Left forelimb (tissue), 1 donor: ENCODE results near the gene ZNF248.
"Not testable (repeated sequence)": the region's sequence is repeated elsewhere in the genome, so short reads cannot be mapped to it uniquely, and the experiment has no call there.

ENCODE experiments used
- DNase-seq: peaks from one replicate; pipeline ENCODE4 v3.0.0-alpha.2; 2018; ENCODE audit warnings: low spot score

Gene ZNF248

DNA sequence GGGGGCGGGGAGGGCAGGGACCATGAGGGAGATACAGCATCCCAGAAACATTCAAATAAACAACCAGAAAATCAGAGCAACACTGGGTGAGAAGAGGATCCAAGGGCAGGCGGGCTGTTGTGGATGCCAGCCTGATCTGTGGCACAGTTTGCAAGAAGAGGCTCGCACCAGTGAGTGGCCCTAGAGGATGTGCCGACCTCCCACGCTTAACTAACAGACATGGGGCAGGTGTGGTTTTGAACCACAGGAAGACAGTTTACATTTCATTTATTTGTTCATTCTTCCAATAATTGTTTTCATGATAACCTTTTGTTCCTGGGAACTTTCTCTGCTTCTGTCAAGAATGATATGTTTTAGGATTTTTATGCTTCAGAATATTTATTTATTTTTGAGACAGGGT lies 115.6 kb downstream of the ZNF248 start:
- no peak for DNase-seq

DNA sequence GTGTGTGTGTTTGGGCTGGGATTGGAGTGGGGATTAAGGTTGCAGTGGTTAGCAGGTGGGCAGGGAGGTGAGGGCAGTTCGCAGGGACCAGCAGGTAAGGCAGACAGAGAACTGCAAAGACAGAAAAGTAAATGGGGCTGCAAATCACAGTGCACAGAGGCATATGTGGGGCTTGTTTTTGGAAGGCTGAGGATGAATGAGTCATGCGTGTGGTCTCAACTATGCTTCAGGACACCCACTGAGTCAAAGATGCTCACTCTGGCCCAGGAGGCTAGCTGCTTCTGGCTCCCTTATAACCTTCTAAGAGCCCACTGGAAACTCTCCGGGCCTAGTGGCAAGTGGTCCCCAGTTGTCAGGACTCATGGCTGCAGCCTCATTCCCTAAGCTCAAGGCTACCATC lies 118.2 kb downstream of the ZNF248 start:
- DNase-seq, result no peak

DNA sequence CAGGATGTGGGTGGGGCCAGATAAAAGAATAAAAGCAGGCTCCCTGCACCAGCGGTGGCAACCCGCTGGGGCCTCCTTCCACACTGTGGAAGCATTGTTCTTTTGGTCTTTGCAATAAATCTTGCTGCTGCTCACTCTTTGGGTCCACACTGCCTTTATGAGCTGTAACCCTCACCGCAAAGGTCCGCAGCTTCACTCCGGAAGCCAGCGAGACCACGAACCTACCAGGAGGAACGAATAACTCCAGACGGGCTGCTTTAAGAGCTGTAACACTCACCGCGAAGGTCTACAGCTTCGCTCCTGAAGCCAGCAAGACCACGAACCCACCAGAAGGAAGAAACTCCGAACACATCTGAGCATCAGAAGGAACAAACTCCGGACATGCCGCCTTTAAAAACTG lies 119.2 kb downstream of the ZNF248 start:
- not testable (repeated sequence) for DNase-seq

DNA sequence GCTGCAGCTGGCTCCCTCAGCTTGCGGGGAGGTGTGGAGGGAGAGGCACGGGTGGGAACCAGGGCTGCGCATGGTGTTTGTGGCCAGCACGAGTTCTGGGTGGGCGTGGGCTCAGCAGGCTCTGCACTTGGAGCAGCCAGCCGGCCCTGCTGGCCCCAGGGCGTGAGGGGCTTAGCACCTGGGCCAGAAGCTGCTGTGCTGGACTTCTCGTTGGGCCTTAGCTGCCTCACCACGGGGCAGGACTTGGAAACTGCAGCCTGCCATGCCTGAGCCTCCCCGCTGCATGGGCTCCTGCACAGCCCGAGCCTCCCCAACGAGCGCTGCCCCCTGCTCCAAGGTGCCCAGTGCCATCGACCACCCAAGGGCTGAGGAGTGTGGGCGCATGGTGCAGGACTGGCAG lies 120.1 kb downstream of the ZNF248 start:
- no peak for DNase-seq

DNA sequence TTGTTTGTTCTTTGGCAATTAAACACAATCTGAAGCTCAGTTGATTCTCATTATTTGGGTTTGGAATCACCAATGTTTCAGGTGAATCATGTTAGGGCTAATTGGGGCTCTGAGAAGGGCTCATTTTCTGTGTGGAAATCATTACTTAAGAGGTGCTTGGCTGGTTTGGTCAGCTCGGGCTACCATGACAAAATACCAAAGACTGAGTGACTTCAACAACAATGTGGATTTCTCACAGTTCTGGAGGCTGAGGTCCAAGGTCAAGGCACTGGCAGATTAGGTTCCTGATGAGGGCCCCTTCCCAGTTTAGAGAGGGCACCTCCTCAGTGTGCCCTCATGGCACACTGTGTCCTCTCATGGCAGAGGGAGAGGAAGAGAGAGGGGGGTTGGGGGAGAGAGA lies 121.3 kb downstream of the ZNF248 start:
- DNase-seq, result no peak

DNA sequence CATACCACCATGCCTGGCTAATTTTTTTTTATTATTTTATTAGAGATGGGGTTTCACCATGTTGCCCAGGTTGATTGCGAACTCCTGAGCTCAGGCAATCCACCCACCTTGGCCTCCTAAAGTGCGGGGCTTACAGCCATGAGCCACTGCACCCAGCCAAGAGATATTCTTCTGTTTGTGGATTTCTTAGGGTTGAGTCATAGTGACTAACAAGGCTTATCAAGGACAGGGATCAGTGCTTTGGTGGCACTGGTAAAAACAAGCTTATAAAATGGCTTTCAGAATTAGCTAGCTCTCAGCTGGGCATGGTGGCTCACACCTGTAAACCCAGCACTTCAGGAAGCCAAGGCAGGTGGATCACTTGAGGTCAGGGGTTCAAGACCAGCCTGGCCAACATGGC lies 122.4 kb downstream of the ZNF248 start:
- no peak for DNase-seq
